PC-3 (cell line): Measurements from ENCODE around the gene SLC25A21. TPM values are rescaled to one million over a fixed set of nuclear protein-coding genes. Genes with fewer than 3 reads are reported as not detected.

ENCODE experiments used
- ATAC-seq: fragments of 200-7000 bp; cut with Tn5 transposase; 2 replicates; pipeline ENCODE4 v1.9.1; 2020; ENCODE audit warnings: mild to moderate bottlenecking, moderate library complexity
- BruUV-seq: library from RNA; stranded (reverse); fragments of 400-500 nt; replicated peaks from 2 replicates; lab custom pipeline; 2021; lab: Mats Ljungman, UMichigan
- CTCF ChIA-PET: fragments of 300-600 bp; sonication (Branson Sonifier 250); formaldehyde crosslinking; loops from one replicate; lab custom pipeline; 2022; ENCODE audit warnings: antibody characterized with exemption; lab: Charles Lee
- POLR2A ChIA-PET: fragments of 300-600 bp; sonication (Branson Sonifier 250); formaldehyde crosslinking; loops from one replicate; lab custom pipeline; 2022; ENCODE audit warnings: antibody characterized with exemption; ENCODE audit not compliant: unreplicated experiment; lab: Charles Lee
- DNase-seq: peaks from one replicate; pipeline ENCODE4 v3.0.0-alpha.2; 2015
- H2AFZ ChIP-seq: fragments of 300-600 bp; sonication (generic); 2 replicates; pipeline ENCODE4 v1.6.0; 2016; ENCODE audit warnings: antibody characterized with exemption, low read length
- H3F3A ChIP-seq: fragments of 300-600 bp; sonication (generic); one replicate; pipeline ENCODE4 v1.6.0; 2017; ENCODE audit warnings: antibody characterized with exemption, low read length, control low read depth, mild to moderate bottlenecking; ENCODE audit not compliant: unreplicated experiment
- H3K27ac ChIP-seq: fragments of 300-600 bp; sonication (generic); 2 replicates; pipeline ENCODE4 v1.5.1; 2016; ENCODE audit warnings: mild to moderate bottlenecking, low read length
- H3K27me3 ChIP-seq: fragments of 300-600 bp; sonication (generic); 2 replicates; pipeline ENCODE4 v1.6.1; 2016; ENCODE audit warnings: low read length, mixed read lengths
- H3K36me3 ChIP-seq: fragments of 300-600 bp; sonication (generic); 2 replicates; pipeline ENCODE4 v1.6.1; 2016; ENCODE audit warnings: low read depth, mixed run types, low read length, mixed read lengths
- H3K4me1 ChIP-seq: fragments of 300-600 bp; sonication (generic); 2 replicates; pipeline ENCODE4 v1.5.1; 2016; ENCODE audit warnings: low read length; ENCODE audit not compliant: insufficient read depth
- H3K4me2 ChIP-seq: fragments of 300-600 bp; sonication (generic); 2 replicates; pipeline ENCODE4 v1.6.0; 2016; ENCODE audit warnings: low read length
- H3K4me3 ChIP-seq: fragments of 300-600 bp; sonication (generic); 2 replicates; pipeline ENCODE4 v1.5.1; 2016; ENCODE audit warnings: mild to moderate bottlenecking, low read length, mixed read lengths
- H3K79me2 ChIP-seq: fragments of 300-600 bp; sonication (generic); 2 replicates; pipeline ENCODE4 v1.6.1; 2017; ENCODE audit warnings: low read length, mixed read lengths
- H3K9ac ChIP-seq: fragments of 300-600 bp; sonication (generic); 2 replicates; pipeline ENCODE4 v1.6.0; 2016; ENCODE audit warnings: mild to moderate bottlenecking, low read length
- H3K9me2 ChIP-seq: fragments of 300-600 bp; sonication (generic); replicated peaks from 2 replicates; pipeline ENCODE4 v1.6.1; 2016; ENCODE audit warnings: mixed run types, low read length, mixed read lengths
- H3K9me3 ChIP-seq: fragments of 300-600 bp; sonication (generic); 2 replicates; pipeline ENCODE4 v1.6.1; 2016; ENCODE audit warnings: low read length, mixed read lengths
- H4K20me1 ChIP-seq: fragments of 300-600 bp; sonication (generic); 2 replicates; pipeline ENCODE4 v1.6.1; 2016; ENCODE audit warnings: low read length, mixed read lengths
- EZH2 ChIP-seq: fragments of 300-600 bp; sonication (generic); IDR thresholded peaks from one replicate; pipeline ENCODE4 v1.6.1; 2017; ENCODE audit warnings: antibody characterized with exemption, mild to moderate bottlenecking, low read length; ENCODE audit not compliant: unreplicated experiment
- EZH2phosphoT487 ChIP-seq: fragments of 300-600 bp; sonication (generic); IDR thresholded peaks from 2 replicates; pipeline ENCODE4 v1.6.1; 2018; ENCODE audit warnings: mild to moderate bottlenecking, antibody characterized with exemption, low read length, borderline replicate concordance
- intact Hi-C: fragments of 100-400 bp; cut with micrococcal nuclease; formaldehyde crosslinking; loops from 2 replicates; pipeline ENCODE4 v1.9.0; 2023
- total RNA-seq: library from RNA; depleted of rRNA; stranded (reverse); fragments of >200 nt; gene quantifications from 2 replicates; pipeline ENCODE4 v1.2.3, GENCODE V29; 2014
- TF ChIP-seq, protein P1 (sequence below): fragments of 300-600 bp; sonication (generic); conservative IDR thresholded peaks from 2 replicates; pipeline ENCODE4 v1.5.1; 2017; ENCODE audit warnings: antibody characterized with exemption, low read depth, mild to moderate bottlenecking, low read length

The SLC25A21 gene
- total RNA-seq, 1 experiment from 2014 or later: 0.87 TPM

- DNase-seq (no peak), ATAC-seq (no peak)
- intact Hi-C loops: loop anchor here (1.0 to 5.0 kb wide), 5 partner anchors 27 to 897 kb away; partner anchors contain the start of gene SLC25A21
- TF ChIP-seq, protein P1, sequence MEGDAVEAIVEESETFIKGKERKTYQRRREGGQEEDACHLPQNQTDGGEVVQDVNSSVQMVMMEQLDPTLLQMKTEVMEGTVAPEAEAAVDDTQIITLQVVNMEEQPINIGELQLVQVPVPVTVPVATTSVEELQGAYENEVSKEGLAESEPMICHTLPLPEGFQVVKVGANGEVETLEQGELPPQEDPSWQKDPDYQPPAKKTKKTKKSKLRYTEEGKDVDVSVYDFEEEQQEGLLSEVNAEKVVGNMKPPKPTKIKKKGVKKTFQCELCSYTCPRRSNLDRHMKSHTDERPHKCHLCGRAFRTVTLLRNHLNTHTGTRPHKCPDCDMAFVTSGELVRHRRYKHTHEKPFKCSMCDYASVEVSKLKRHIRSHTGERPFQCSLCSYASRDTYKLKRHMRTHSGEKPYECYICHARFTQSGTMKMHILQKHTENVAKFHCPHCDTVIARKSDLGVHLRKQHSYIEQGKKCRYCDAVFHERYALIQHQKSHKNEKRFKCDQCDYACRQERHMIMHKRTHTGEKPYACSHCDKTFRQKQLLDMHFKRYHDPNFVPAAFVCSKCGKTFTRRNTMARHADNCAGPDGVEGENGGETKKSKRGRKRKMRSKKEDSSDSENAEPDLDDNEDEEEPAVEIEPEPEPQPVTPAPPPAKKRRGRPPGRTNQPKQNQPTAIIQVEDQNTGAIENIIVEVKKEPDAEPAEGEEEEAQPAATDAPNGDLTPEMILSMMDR: no peak
- TF ChIP-seq EZH2 (no peak), EZH2phosphoT487 (no peak)
- Histone ChIP-seq H3K9me2 (no peaks in the 10 kb centered on the region), H3K9ac (peak overlapping the region; percentile 75), H3K79me2 (peaks cover 64% of the 10 kb centered on the region), H3K36me3 (no peaks in the 10 kb centered on the region), H3F3A (no peaks in the 10 kb centered on the region), H3K4me2 (peak overlapping the region; percentile 97), H3K4me3 (peak overlapping the region; percentile 83), H4K20me1 (no peaks in the 10 kb centered on the region), H2AFZ (peak overlapping the region; percentile 84; the same call in 1 of the 2 replicates), H3K27me3 (no peaks in the 10 kb centered on the region), H3K4me1 (peaks cover 78% of the 10 kb centered on the region), H3K9me3 (no peaks in the 10 kb centered on the region), H3K27ac (no peak overlapping the region)
- CTCF ChIA-PET: interaction anchor here (0.5 to 2.2 kb wide), 6 partner anchors 34 to 551 kb away, joined by 3 to 7 read pairs (median 6); no protein-coding TSS in a partner anchor
- POLR2A ChIA-PET: interaction anchor here (0.6 to 0.7 kb wide), 3 partner anchors 27 to 56 kb away, joined by 3 read pairs; partner anchors contain the start of gene SLC25A21
- no TSS peak for BruUV-seq
Measured at GRCh38 chr14:37198907-37199306, 26.5 kb upstream of the SLC25A21 start.

GRCh38 chr14:37198273-37198598 is 25.8 kb upstream of the SLC25A21 start:
- Histone ChIP-seq H4K20me1 (no peaks in the 10 kb centered on the region), H3K79me2 (peaks cover 57% of the 10 kb centered on the region), H3K36me3 (no peaks in the 10 kb centered on the region), H3K4me1 (peaks cover 74% of the 10 kb centered on the region), H3K4me2 (peak overlapping the region; percentile 97), H3K9me2 (no peaks in the 10 kb centered on the region), H3K27ac (peak overlapping the region; percentile 81), H3K9me3 (no peaks in the 10 kb centered on the region), H3K9ac (peak overlapping the region; percentile 75), H3K27me3 (no peaks in the 10 kb centered on the region), H3F3A (no peaks in the 10 kb centered on the region), H3K4me3 (peak overlapping the region; percentile 83), H2AFZ (peak overlapping the region; percentile 84)
- ATAC-seq: no peak
- no peak for DNase-seq
- CTCF ChIA-PET: interaction anchor here (0.7 to 2.2 kb wide), 7 partner anchors 32 to 1702 kb away, joined by 3 to 9 read pairs (median 7); no protein-coding TSS in a partner anchor
- POLR2A ChIA-PET: interaction anchor here (0.6 to 1.1 kb wide), 5 partner anchors 24 to 77 kb away, joined by 3 to 5 read pairs (median 3); partner anchors contain the start of gene SLC25A21
- TF ChIP-seq EZH2phosphoT487 (no peak), EZH2 (no peak)
- TF ChIP-seq, protein P1: no peak
- BruUV-seq: TSS peak; percentile 64
- intact Hi-C loops: loop anchor here (1.0 to 5.0 kb wide), 5 partner anchors 26 to 896 kb away; partner anchors contain the start of gene SLC25A21
